GM12873 (cell line): ENCODE measurements around the gene TWIST1.

Experiments
- TF ChIP-seq, protein P1 (sequence below): IDR thresholded peaks from 2 replicates; pipeline ENCODE4 v1.5.1; 2012; ENCODE audit warnings: low read depth, mild to moderate bottlenecking, moderate library complexity, low read length, control low read depth; ENCODE audit not compliant: insufficient read depth; ENCODE audit errors: missing control alignments

Gene TWIST1

DNA sequence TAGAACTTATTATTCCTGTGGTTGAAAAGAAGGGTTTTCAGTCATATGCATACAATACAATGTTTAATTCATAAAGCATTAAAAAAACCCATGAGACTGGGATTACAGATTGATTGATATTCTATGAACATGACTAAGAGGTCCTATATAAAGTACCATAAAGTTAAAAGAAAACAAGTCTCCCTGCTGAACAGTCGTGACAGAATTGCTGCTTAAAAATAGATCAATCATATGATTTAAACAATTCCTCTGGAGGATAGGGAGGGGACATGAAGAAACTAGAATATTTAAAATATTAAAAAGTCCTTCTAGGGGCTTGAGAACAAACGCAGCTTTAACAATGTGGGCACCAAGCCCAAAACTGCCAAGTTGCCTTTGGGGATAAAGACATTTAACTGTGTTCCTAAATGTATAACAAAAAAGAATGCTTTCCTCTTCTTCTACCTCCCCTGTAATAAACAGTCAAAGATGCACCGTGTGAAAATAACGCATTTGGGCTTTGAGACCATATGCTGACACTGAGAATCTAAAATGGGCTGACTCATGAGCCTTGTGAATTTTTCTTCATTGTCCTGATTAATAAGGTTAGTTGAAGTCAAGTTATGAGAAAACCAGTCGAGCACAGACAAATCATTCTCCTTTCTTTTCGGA, 25.8 kb downstream of the TWIST1 start:
- TF ChIP-seq, protein P1, sequence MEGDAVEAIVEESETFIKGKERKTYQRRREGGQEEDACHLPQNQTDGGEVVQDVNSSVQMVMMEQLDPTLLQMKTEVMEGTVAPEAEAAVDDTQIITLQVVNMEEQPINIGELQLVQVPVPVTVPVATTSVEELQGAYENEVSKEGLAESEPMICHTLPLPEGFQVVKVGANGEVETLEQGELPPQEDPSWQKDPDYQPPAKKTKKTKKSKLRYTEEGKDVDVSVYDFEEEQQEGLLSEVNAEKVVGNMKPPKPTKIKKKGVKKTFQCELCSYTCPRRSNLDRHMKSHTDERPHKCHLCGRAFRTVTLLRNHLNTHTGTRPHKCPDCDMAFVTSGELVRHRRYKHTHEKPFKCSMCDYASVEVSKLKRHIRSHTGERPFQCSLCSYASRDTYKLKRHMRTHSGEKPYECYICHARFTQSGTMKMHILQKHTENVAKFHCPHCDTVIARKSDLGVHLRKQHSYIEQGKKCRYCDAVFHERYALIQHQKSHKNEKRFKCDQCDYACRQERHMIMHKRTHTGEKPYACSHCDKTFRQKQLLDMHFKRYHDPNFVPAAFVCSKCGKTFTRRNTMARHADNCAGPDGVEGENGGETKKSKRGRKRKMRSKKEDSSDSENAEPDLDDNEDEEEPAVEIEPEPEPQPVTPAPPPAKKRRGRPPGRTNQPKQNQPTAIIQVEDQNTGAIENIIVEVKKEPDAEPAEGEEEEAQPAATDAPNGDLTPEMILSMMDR: no peak

DNA sequence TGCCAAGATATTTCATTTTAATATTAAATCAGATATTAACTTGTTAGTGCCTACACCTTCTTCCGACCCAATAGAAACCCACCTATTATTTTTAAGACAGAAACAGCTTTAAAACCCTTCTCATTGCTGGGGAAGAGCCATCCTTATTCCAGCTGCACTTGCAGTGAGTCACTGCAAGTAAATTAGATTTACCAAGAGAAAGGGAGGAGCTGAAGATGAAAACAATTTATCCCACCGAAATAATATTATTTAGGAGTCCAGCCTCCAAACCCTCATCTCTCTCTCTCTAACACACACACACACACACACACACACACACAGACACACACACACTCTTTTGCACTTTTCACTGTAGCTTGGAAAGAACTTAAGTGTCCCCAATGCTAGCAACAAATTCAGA, 26.9 kb downstream of the TWIST1 start:
- TF ChIP-seq, protein P1: no peak

DNA sequence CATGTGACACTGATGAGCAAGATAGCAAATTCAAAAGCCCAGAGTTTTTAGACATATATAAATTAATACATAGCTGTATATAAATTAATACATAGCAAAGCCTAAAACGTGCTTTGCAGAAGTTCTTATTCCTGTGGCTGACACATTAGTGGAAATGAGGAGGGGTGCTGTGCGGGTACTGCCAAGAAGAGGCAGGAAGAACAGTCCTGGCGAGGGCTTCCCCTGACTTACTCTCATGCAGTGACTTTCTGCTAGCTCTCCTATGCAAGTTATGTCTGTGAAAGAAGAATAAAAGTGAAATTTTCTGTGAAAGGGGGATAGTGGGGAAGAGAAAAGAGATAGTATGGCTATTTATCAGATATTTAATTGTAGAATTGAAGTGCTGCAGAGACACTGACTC, 27.6 kb downstream of the TWIST1 start:
- TF ChIP-seq, protein P1: no peak

DNA sequence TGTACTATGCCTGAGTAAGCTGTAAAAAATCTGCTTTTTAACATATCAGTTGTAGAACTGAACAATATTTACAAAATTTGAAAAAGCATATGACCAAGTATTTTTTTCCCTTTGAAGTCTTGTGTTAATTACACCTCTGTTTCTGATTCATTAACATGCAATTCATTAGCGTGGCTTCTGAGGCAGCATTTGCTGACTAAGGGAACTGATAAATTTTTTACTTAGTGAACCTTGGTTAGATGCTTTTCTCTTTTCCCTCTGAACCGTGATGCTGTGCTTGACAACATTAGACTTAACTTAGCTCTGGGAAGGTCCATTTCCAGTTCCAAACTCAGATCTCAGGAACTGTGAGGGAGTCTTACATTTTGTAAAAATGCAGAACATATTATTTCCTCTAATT, 28.1 kb downstream of the TWIST1 start:
- TF ChIP-seq, protein P1: no peak

DNA sequence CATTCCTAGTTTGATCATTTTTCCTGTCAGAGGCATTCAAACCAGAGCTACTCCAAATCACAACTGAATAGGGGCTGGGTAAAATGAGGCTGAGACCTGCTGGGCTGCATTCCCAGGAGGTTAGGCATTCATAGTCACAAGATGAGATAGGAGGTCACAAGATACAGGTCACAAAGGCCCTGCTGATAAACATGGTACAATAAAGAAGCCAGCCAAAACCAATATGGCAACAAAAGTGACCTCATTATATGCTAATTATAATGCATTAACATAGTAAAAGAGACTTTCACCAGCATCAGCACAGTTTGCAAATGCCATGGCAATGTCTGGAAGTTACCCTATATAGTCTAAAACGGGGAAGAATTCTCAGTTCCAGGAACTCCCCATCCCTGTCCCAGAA, 37.3 kb downstream of the TWIST1 start:
- TF ChIP-seq, protein P1: no peak

DNA sequence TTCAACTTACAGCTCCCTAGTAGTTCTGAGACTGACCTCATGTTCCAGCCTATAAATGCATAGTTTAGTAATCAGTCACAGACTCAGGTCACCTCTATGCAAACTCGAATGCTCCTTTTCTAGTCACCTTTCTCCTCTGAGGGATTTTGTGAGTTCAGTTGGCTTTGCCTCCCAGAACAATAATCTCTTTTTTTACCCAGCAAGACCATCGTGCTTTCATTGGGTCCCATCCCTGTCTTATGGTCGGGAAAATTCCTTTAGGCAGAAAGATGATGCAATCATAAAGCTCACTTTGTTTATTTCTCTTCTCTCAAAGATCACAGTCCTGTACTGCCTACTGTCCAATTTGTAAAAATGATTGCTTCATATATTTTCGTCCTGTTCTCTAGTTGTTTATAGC, 38.4 kb downstream of the TWIST1 start:
- TF ChIP-seq, protein P1: no peak

DNA sequence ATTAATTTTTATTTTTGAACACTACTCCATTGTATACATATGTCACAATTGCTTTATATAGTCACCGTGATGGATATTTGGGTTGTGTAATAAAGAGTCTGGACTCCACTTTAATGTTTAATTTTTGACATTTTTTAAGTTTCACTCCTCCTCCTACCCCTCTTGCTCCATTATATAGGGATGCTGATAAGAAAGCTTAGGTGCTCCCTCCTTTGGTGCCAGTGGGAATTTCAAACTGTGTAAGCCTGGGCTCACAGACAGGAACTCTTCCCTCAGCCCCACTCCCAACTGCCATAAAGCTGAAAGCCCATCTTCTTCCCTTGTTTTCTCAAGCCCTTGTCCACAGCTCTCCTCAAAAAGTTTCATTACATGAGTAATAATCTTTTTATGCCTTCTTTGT, 47.6 kb downstream of the TWIST1 start:
- TF ChIP-seq, protein P1: no peak
